HG02571 (cell line): ENCODE measurements around the gene WDR20.
"Not testable (repeated sequence)": the region's sequence is repeated elsewhere in the genome, so short reads cannot be mapped to it uniquely, and the experiment has no call there.

Experiments used
- ATAC-seq: cut with Tn5 transposase; IDR thresholded peaks from one replicate; pipeline ENCODE4 v1.9.1; 2021; ENCODE audit warnings: mild to moderate bottlenecking, moderate library complexity; ENCODE audit not compliant: unreplicated experiment

The WDR20 gene, protein sequence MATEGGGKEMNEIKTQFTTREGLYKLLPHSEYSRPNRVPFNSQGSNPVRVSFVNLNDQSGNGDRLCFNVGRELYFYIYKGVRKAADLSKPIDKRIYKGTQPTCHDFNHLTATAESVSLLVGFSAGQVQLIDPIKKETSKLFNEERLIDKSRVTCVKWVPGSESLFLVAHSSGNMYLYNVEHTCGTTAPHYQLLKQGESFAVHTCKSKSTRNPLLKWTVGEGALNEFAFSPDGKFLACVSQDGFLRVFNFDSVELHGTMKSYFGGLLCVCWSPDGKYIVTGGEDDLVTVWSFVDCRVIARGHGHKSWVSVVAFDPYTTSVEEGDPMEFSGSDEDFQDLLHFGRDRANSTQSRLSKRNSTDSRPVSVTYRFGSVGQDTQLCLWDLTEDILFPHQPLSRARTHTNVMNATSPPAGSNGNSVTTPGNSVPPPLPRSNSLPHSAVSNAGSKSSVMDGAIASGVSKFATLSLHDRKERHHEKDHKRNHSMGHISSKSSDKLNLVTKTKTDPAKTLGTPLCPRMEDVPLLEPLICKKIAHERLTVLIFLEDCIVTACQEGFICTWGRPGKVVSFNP

DNA sequence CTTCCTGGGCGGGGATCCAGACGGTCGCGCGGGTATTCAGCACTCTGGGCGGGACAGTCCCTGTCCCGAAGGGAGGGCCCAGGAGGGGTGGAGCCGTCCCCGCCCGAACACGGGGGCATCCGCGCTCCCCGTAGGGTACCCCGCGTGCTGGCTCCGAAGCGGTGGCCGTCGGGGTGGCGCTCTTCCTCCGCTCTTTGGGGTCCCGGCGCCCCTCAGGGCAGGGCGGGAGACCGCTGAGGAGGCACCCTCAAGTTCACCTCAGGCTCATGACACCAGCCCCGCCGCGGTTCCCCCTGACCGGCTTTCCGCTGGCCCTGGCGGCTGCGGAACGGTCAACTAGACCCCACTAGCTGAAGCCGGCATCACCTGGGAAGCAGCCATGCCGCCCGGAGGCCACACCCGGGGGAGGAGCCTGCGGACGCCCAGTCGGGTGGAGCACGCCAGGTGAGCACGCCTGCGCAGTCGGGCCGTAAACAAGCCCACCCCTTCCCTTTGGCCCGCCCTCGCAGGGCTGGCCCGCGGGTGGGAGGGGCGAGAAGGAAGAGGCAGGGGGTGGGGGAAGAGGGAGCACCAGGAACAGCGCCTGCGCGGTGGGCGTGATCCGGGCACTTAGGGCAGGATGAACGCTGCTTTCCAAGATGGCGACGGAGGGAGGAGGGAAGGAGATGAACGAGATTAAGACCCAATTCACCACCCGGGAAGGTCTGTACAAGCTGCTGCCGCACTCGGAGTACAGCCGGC lies at the start of gene WDR20:
TSS of gene WDR20 (plus strand) at position 612 of the 741 bp plus-strand sequence. CDS start at position 639, 27 bp downstream.
- peak; percentile 91 for ATAC-seq

DNA sequence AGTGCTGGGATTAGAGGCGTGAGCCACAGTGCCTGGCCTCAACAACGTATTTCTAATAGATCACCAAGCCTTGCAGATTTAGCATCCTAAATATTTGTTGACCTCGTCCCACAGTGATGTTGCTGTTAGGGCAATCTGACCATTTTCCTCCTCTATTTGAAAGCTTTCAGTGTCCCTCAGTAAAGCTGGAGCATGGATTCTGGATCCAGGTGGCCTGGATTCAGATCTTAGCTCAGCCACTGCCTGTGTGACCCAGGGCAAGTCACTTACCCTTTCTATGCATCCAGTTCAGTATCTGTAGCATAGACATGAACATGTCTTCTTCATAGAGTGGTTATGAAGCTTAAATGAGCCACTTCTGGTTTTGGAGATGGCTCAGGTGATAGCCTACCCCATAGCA lies 49.0 kb upstream of the WDR20 start:
- ATAC-seq: no peak

DNA sequence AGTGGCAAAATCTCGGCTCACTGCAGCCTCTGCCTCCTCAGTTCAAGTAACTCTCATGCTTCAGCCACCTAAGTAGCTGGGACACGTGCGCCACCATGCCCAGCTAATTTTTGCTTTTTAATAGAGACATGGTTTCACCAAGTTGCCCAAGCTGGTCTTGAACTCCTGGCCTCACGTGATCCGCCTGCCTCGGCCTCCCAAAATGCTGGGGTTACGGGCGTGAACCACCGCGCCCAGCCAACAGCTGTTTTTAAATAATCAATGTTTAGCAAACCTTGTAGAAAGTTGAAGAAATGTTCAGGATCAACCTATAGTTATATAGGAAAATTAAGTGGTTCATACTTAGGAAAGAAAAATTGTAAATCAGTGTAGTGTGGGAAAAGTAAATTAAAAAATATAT lies 46.9 kb upstream of the WDR20 start:
- no peak for ATAC-seq

DNA sequence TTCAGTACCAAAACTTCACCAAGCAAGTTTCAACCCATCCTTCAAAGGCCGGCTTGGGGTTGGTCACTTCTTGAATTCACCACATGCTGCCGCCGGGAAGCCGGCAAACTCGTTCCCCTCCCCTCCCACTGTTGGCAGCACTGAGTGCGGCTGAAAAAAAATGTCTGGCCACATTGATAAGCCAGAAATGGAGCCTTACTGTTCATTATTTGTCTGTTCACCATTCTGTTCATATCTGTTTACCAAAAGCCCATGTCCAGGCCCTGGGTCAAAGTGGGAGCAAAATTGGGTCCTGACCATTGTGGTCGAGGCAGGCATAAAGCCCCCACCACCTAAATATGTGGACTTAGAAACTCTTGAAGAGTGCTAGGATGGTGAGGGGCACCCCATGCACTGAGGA lies 45.6 kb upstream of the WDR20 start:
- no peak for ATAC-seq

DNA sequence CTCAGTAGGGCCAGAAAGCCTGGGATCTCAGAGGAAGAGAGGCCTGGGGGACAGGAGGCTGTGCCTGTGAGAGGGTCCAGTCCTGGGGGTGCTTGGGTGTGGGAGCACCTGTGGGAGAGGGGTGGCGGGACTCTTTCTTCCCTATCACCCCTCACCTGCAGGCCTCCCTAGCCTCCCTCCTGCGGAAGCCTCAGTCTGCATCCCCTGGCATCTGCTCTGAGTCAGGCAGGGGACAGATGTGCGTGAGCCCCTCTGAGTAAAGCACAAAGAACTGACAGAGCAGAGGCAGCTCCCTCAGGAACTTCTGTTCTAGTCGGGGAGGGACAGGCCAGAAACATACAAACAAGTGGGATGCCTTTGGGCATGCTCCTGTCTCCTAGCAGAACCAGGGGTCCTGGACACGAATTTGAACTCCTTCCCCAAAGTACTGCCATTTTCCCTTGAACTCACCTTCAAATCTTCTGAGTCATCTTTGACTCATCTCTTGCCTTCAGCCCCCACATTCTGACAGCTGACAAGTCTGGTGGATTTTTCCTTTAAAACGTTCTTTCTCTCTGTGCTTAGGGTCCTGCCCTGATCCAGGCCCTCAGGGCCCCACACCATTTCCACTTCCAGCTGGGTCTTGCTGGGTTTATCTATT lies 44.3 kb upstream of the WDR20 start:
- ATAC-seq: no peak

DNA sequence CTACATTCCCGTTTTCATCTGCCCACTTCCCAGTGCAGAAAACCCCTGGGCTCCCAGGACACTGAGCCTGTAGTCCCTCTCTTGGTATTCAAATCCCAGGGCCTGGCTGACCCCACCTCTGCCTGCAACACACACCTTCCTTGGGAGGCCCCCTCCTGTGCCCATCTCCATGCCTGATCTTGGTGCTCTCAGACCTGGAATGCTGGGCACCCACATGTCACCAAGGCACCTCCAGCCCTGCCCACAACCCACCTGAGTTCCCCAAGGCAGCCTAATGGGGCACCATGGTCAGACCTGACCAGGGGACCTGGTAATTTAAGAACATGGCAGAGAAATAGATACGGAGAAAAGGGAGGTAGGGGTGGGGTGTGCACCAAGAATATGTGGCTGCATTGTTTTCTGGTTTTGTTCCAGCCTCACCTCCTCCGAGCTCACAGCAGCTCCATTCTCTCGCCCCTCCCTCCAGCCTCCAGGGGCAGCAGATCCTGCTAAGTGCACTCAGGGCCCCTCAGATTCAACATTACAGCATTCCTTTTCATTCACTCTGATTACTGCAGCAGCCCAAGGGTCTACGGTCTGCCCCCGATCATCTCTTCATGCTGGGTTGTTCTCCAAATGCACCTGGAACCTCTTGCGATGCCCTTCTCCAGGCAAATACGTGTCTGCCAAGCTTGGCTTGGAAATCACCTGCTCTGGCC lies 43.7 kb upstream of the WDR20 start:
- ATAC-seq: no peak

DNA sequence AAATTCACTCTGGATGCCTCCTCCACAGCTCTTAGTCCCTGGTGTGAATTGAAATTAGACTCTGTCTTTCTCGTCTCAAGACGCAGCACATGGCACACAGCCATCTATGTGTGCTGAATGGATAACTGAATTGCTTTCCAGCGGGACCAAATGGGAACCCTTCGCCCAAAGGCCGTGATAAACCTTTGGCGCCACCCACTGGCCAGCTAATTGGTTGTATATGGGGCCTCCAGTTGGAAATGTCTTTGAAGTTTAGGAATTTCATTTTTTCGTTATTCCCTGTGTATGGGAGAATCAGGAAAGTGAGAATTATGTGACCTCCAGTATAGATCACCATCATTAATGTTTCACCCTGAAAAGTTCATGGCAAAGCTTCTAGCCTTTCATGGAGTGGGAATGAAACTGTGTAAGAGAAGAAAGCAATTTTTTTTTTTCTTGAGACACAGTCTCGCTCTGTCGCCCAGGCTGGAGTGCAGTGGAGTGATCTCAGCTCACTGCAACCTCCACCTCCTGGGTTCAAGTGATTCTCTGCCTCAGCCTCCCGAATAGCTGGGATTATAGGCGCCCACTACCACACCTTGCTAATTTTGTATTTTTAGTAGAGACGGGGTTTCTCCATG lies 43.0 kb upstream of the WDR20 start:
- ATAC-seq: no peak

DNA sequence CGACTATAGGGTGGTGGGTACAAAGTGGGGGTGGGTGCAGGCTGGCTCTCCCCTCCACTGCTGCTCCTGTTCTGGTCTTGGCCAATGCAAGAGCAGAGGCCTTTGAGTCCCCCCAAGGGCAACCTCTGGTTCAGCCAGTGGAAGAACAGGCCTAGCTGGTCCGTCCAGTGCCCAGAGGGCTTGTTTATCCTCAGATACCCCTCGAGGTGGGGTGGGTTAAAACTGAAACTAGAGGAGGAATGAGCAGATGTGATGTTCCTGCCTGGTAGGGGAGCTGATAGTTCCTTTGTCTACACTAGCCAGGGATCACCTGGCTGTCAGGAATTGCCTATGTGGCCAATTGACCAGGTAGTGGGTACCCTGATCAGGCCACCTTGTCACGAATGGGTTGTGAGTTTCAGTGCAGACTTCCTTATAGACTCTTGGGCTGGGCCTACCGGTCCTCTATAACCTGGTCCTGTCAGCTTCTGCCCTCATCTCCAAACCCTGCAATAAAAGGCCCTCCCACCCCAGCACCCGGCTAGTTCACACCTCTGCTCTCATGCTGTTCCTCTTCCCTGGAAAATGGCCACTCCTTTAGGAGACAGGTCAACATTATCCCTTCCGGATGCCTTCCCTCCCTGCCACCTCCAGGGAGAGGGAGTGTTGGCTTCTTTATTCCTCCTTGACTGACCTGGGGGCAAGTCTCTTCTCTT lies 42.1 kb upstream of the WDR20 start:
- ATAC-seq: no peak

DNA sequence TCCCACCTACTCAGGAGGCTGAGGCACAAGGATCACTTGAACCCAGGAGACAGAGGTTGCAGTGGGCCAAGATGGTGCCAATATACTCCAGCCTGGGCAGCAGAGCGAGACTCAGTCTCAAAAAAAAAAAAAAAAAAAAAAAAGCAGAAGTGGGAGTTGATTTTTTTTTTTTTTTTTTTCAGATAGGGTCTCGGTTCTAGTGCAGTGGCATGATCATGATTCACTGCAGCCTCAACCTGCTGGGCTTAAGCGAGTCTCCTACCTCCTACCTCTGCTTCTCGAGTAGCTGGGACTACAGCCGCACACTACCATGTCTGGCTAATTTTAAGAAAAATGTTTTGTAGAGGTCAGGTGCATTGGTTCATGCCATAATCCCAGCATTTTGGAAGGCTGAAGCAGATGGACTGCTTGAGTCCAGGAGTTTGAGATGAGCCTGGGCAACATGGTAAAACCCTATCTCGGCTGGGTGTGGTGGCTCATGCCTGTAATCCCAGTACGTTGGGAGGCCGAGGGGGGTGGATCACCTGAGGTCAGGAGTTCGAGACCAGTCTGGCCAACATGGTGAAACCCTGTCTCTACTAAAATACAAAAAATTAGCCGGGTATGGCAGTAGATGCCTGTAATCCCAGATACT lies 36.5 kb upstream of the WDR20 start:
- ATAC-seq: no peak

DNA sequence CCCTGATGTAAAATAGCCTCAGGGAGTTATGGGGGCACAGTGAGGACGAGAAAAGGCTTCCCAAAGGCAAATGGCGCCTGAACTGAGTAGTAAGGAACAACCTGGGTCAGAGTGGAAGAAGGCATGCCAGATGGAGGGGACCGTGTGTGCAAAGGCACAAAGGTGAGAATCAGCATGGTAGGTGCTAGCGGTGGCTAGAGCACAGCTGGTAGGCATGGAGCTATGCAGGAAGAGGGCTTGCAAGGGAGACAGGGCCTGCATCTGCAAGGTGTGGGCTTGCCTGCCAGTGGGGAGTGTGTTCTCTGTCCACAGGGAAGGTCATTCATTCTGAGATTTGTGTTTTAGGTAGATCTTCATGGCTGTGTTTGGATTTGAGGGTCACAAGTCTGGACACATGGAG lies 34.3 kb upstream of the WDR20 start:
- no peak for ATAC-seq

DNA sequence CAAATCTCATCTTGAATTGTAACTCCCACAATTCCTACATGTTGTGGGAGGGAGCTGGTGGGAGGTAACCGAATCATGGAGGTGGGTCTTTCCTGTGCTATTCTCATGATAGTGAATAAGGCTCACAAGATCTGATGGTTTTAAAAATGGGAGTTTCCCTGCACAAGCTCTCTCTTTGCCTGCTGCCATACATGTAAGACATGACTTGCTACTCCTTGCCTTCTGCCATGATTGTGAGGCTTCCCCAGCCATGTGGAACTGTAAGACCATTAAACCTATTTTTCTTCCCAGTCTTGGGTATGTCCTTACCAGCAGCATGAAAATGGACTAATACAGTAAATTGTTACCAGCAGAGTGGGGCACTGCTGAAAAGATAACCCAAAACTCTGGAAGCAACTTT lies 30.4 kb upstream of the WDR20 start:
- not testable (repeated sequence) for ATAC-seq

DNA sequence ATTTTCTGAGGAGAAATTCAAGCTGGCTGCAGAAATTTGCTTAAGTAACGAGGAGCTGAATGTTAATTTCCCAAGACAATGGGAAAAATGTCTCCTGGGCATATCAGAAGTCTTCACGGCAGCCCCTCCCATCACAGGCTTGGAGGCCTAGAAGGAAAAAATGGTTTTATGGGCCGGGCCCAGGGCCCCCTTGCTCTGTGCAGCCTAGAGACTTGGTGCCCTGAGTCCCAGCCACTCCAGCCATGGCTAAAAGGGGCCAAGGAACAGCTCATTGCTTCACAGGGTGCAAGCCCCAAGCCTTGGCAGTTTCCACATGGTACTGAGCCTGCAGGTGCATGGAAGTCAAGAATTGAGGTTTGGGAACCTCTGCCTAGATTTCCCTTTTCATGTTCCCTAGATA lies 28.6 kb upstream of the WDR20 start:
- no peak for ATAC-seq

DNA sequence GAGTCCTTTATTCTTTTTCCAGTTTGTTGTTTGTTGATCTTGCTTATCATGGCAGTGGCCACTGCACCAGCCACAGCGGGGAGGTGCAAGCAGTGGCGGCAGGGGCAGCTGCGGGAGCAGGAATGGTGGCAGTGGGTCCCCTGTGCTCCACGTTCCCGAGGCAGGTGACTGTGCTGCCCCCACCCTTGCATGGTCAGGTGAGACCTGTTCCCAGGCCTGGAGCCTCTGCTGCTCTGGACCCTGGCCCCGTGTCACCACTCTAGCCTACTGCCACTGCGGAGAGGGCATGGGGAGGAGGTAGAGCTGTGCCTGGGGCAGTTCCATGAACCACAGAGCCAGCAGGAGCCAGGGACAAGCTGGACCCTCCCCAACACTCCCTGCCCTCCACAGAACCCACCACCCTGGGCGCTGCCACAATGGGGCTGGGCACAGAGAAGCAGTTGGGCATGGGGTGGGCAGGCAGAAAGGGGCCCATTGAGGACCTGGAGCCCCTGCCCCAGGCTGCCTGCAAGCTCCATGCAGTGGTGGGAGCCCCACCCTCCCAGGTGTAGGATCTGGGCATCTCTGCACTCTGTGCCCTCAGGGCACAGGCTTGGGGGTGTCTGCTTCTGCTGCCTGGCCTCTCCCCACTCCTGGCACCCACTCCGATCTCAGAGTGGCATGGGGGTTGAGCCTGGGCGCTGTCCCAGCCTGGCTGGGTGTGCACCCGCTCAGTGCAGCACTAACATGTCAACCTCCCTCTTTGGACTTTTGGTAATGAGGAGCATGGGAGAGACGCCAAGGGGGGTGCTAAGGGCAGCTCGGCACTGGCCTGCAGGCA lies 23.1 kb upstream of the WDR20 start:
- ATAC-seq: no peak

DNA sequence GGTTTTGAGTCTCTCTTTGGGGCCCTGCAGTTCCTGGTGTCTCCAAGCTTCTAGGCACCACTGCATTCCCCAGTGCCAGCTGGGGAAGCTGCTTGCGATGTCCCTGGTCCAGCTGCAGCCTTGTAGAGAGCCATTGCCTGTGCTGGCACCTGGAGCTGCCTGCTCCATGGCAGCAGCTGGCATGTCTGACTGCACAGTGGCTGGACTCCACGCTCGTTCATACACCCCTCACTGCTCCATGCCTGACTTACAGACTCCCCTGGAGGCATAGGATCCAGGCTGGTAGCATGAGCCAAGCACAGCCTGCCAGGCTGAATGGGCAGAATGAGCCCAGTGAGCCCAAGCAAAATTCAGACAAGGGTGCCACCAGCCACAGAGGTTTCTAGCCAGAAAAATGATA lies 21.8 kb upstream of the WDR20 start:
- no peak for ATAC-seq

DNA sequence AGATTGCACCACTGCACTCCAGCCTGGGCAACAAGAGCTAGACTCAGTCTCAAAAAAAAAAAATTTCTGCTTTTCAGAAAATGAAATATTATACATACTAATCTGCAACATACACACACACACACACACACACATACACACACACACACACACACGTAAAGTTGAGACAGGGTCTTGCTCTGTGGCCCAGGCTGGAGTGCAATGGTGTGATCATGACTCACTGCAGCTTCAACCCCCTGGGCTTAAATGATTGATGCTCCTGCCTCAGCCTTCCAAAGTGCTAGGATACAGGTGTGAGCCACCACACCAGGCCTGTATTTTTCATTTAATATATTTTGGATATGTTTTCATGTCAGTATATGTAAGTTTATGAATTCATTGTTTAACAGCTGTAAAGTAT lies 18.8 kb upstream of the WDR20 start:
- no peak for ATAC-seq

DNA sequence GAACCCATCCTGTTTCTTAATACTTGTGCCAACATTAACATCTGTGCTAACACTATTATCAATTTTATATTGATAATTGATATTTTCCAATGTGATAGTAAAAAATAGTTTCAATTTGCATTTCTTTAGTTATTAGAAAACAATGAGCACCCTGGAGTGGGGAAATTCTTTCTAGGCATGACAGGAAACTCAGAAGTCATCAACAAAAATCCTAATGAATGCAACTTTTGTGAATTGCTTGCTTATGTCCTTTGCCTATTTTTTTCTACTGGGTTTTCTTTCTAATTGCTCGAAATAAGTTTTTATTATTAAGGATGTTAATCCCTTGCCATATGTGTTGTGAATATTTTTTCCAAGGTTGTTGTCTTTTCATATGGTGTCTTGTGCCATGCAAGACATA lies 18.1 kb upstream of the WDR20 start:
- ATAC-seq: no peak

DNA sequence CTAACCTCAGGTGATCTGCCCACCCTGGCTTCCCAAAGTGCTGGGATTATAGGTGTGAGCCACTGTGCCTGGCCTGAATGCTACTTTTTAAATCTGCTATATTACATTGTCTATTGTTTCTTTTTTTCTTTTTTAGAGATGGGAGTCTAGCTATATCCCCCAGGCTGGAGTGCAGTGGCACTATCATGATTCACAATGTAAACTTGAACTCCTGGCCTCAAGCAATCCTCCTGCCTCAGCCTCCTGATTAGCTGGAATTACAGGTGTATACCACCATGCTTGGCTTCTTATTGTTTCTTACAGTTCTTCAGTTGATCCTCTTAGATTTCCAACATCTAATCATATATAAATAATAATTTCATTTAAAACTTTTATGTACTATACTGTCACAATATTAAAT lies 15.3 kb upstream of the WDR20 start:
- ATAC-seq: no peak

DNA sequence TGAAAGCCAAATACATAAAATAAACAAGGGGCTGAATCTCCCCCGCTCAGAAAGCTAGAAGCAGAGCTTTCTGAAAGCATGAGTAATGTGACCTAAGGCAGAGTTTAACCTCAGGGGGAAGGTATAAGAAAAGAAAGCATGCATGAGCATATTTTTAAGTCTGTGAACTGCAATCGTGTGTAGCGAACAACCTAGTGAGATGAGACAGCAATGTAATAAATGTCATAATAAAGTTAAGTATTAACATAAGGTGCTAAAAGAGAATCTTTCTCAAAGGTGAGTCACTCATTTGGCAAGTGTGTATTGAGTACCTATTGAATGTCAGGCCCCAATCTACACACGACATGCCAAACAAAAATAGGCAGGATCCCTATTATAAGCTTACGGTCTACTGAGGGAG lies 14.2 kb upstream of the WDR20 start:
- no peak for ATAC-seq
